CD4-positive, alpha-beta memory T cell (primary cell): ENCODE results near the gene PNKD. TPM values are rescaled to one million over a fixed set of nuclear protein-coding genes. Genes with fewer than 3 reads are reported as not detected.
A peak's percentile ranks its signal among the peaks of the same experiment; 100 is the strongest.
"Not testable (repeated sequence)": the region's sequence is repeated elsewhere in the genome, so short reads cannot be mapped to it uniquely, and the experiment has no call there.

ENCODE experiments used
- CTCF ChIA-PET: fragments of 350-600 bp; sonication (Branson Sonifier 250); formaldehyde crosslinking; loops from one replicate; lab custom pipeline; 2021; ENCODE audit warnings: inconsistent platforms; ENCODE audit not compliant: partially characterized antibody; lab: Charles Lee
- POLR2A ChIA-PET: fragments of 350-600 bp; sonication (Branson Sonifier 250); formaldehyde crosslinking; loops from one replicate; lab custom pipeline; 2021; ENCODE audit not compliant: partially characterized antibody; lab: Charles Lee
- DNase-seq, 5 donors: peaks; one replicate each; pipeline versions ENCODE4 v3.0.0 to v3.0.0-alpha.2; 2020 to 2022; ENCODE audit warnings: mixed read lengths in 1 of 5
- H3K27ac ChIP-seq: one replicate; pipeline ENCODE4 v1.7.0; 2013; ENCODE audit warnings: low read depth, low read length
- H3K27me3 ChIP-seq: 2 replicates; pipeline ENCODE4 v1.7.0; 2013; ENCODE audit warnings: mild to moderate bottlenecking, low read length, moderate library complexity; ENCODE audit not compliant: insufficient read depth
- H3K36me3 ChIP-seq: 2 replicates; pipeline ENCODE4 v1.7.0; 2013; ENCODE audit warnings: mild to moderate bottlenecking, low read length, moderate library complexity; ENCODE audit not compliant: insufficient read depth
- H3K4me1 ChIP-seq: 2 replicates; pipeline ENCODE4 v1.7.0; 2013; ENCODE audit warnings: mild to moderate bottlenecking, low read length, moderate library complexity; ENCODE audit not compliant: insufficient read depth
- H3K4me3 ChIP-seq, 2 donors: one replicate each; pipeline ENCODE4 v1.7.0; 2013; ENCODE audit warnings: low read length in 2 of 2, mild to moderate bottlenecking in 1 of 2
- H3K9me3 ChIP-seq, 2 donors: one replicate each; pipeline ENCODE4 v1.7.0; 2013; ENCODE audit warnings: low read length in 2 of 2, control low read depth in 1 of 2; ENCODE audit not compliant: control insufficient read depth in 1 of 2
- H3K27ac Mint-ChIP-seq, 7 donors: one replicate each; pipeline ENCODE4 v1.8.0; 2020 to 2021; ENCODE audit warnings: mixed read lengths in 7 of 7, mild to moderate bottlenecking in 6 of 7, inconsistent platforms in 3 of 7, moderate library complexity in 3 of 7
- H3K27me3 Mint-ChIP-seq, 2 donors: one replicate each; pipeline ENCODE4 v1.8.0; 2020 to 2021; ENCODE audit warnings: mixed read lengths in 2 of 2
- H3K36me3 Mint-ChIP-seq, 2 donors: one replicate each; pipeline ENCODE4 v1.8.0; 2020 to 2021; ENCODE audit warnings: mixed read lengths in 2 of 2, inconsistent platforms in 1 of 2, mild to moderate bottlenecking in 1 of 2
- H3K4me1 Mint-ChIP-seq, 4 donors: one replicate each; pipeline ENCODE4 v1.8.0; 2020 to 2021; ENCODE audit warnings: mixed read lengths in 4 of 4, mild to moderate bottlenecking in 1 of 4
- H3K4me3 Mint-ChIP-seq, 8 donors: one replicate each; pipeline ENCODE4 v1.8.0; 2020 to 2021; ENCODE audit warnings: mixed read lengths in 8 of 8, mild to moderate bottlenecking in 7 of 8, moderate library complexity in 6 of 8, inconsistent platforms in 3 of 8
- H3K9me3 Mint-ChIP-seq, 8 donors: one replicate each; pipeline ENCODE4 v1.8.0; 2020 to 2021; ENCODE audit warnings: mixed read lengths in 8 of 8, mild to moderate bottlenecking in 5 of 8, inconsistent platforms in 3 of 8, moderate library complexity in 1 of 8
- intact Hi-C: fragments of 100-400 bp; cut with micrococcal nuclease; formaldehyde crosslinking; loops from one replicate; pipeline ENCODE4 v1.15.1; 2023
- polyA plus RNA-seq, 2 donors: library from polyadenylated mRNA; unstranded; fragments of 300-500 nt; fragmentation: Illumina TruSeq; gene quantifications; one replicate each; pipeline ENCODE4 v1.2.3, GENCODE V29; 2021
- total RNA-seq, 2 experiments: library from RNA; stranded (reverse); gene quantifications; one replicate each; pipeline ENCODE4 v1.2.3, GENCODE V29; 2021

Gene PNKD
- total and polyA plus RNA-seq, 4 experiments from 2014 or later, result 31.1 to 101 (median 59.0) TPM

GRCh38 chr2:218270721-218271486 lies 585 bp downstream of the PNKD start:
- peaks cover 33 to 60% (median 46%) of the 10 kb centered on the region in 4 donors for H3K4me1 Mint-ChIP-seq
- H3K36me3 ChIP-seq, result peaks cover 42% of the 10 kb centered on the region
- no peaks in the 10 kb centered on the region for H3K27me3 Mint-ChIP-seq
- CTCF ChIA-PET, result interaction anchor here (0.8 to 7.5 kb wide), 30 partner anchors 9 to 577 kb away, joined by 3 to 446 read pairs (median 6); partner anchors contain the start of genes CATIP and TMBIM1
- peak overlapping the region; percentile 87 to 96 (median 93) for H3K27ac Mint-ChIP-seq
- no peaks in the 10 kb centered on the region for H3K27me3 ChIP-seq
- DNase-seq, result no peak
- H3K4me3 Mint-ChIP-seq, result peak overlapping the region; percentile 87 to 96 (median 94)
- peaks cover 34% of the 10 kb centered on the region for H3K4me1 ChIP-seq
- H3K36me3 Mint-ChIP-seq, result peaks cover 35 to 59% of the 10 kb centered on the region in 2 donors
- intact Hi-C loops, result loop anchor here (1.0 to 5.0 kb wide), 10 partner anchors 15 to 1116 kb away; partner anchors contain the start of genes ARPC2, BCS1L, CNOT9 and DNPEP
- H3K27ac ChIP-seq, result peak overlapping the region; percentile 51
- no peaks in the 10 kb centered on the region for H3K9me3 Mint-ChIP-seq
- POLR2A ChIA-PET, result interaction anchor here (0.8 to 9.5 kb wide), 25 partner anchors 13 to 906 kb away, joined by 3 to 188 read pairs (median 5); partner anchors contain the start of genes ARPC2, BCS1L, CATIP and CNPPD1
- no peaks in the 10 kb centered on the region for H3K9me3 ChIP-seq
- H3K4me3 ChIP-seq, result peak overlapping the region; percentile 71 to 79

GRCh38 chr2:218271487-218271797 lies 1.1 kb downstream of the PNKD start:
- Mint-ChIP-seq H3K36me3 (peaks cover 36 to 62% of the 10 kb centered on the region in 2 donors), H3K4me1 (peaks cover 31 to 60% (median 43%) of the 10 kb centered on the region in 4 donors), H3K9me3 (no peaks in the 10 kb centered on the region), H3K4me3 (peak overlapping the region; percentile 67 to 95 (median 92)), H3K27me3 (no peaks in the 10 kb centered on the region), H3K27ac (peak overlapping the region; percentile 18 to 96 (median 89))
- Histone ChIP-seq H3K4me3 (peak overlapping the region in 1 of 2 donors; percentile 79), H3K36me3 (peaks cover 42% of the 10 kb centered on the region), H3K4me1 (peaks cover 34% of the 10 kb centered on the region), H3K27ac (peak overlapping the region; percentile 51), H3K9me3 (no peaks in the 10 kb centered on the region), H3K27me3 (no peaks in the 10 kb centered on the region)
- intact Hi-C loops, result loop anchor here (2.0 to 5.0 kb wide), 2 partner anchors 387 to 1116 kb away; partner anchors contain the start of genes BCS1L, DNPEP and ZNF142
- ChIA-PET POLR2A (interaction anchor here (0.8 to 9.5 kb wide), 10 partner anchors 13 to 134 kb away, joined by 3 to 188 read pairs (median 14); partner anchors contain the start of genes ARPC2, CTDSP1 and TMBIM1), CTCF (interaction anchor here (0.9 to 7.5 kb wide), 22 partner anchors 9 to 577 kb away, joined by 3 to 446 read pairs (median 7); partner anchors contain the start of genes CATIP and TMBIM1)
- no peak for DNase-seq

GRCh38 chr2:218271865-218272530 lies 1.7 kb downstream of the PNKD start:
- no peaks in the 10 kb centered on the region for H3K27me3 Mint-ChIP-seq
- peaks cover 30 to 57% (median 42%) of the 10 kb centered on the region in 4 donors for H3K4me1 Mint-ChIP-seq
- Histone ChIP-seq H3K36me3 (peaks cover 42% of the 10 kb centered on the region), H3K9me3 (no peaks in the 10 kb centered on the region), H3K27me3 (no peaks in the 10 kb centered on the region), H3K27ac (peak overlapping the region; percentile 51), H3K4me1 (peaks cover 34% of the 10 kb centered on the region), H3K4me3 (no peak overlapping the region)
- H3K36me3 Mint-ChIP-seq, result peaks cover 38 to 64% of the 10 kb centered on the region in 2 donors
- H3K27ac Mint-ChIP-seq, result peak overlapping the region; percentile 18 to 96 (median 89)
- H3K9me3 Mint-ChIP-seq, result no peaks in the 10 kb centered on the region
- POLR2A ChIA-PET, result interaction anchor here (0.6 to 9.5 kb wide), 11 partner anchors 13 to 133 kb away, joined by 3 to 188 read pairs (median 12); partner anchors contain the start of genes ARPC2, CATIP, CTDSP1 and TMBIM1
- CTCF ChIA-PET, result interaction anchor here (0.5 to 7.5 kb wide), 24 partner anchors 10 to 996 kb away, joined by 3 to 446 read pairs (median 6); partner anchors contain the start of genes CATIP, CTDSP1 and TMBIM1
- H3K4me3 Mint-ChIP-seq, result peak overlapping the region; percentile 50 to 95 (median 92)
- intact Hi-C loops, result loop anchor here (1.0 to 5.0 kb wide), 6 partner anchors 29 to 1115 kb away; partner anchors contain the start of genes BCS1L, CATIP, DNPEP and ZNF142
- no peak for DNase-seq

GRCh38 chr2:218272531-218273212 lies 2.4 kb downstream of the PNKD start:
- intact Hi-C loops, result loop anchor here (1.0 to 5.0 kb wide), 5 partner anchors 29 to 1115 kb away; partner anchors contain the start of genes CATIP and DNPEP
- H3K4me3 Mint-ChIP-seq, result peak overlapping the region in 5 of 8 donors; percentile 10 to 94 (median 54)
- H3K4me1 Mint-ChIP-seq, result peaks cover 26 to 50% (median 39%) of the 10 kb centered on the region in 4 donors
- H3K27me3 Mint-ChIP-seq, result no peaks in the 10 kb centered on the region
- H3K27ac ChIP-seq, result peak overlapping the region; percentile 51
- H3K9me3 ChIP-seq, result no peaks in the 10 kb centered on the region
- DNase-seq, result peak; percentile 77 to 82 (median 78)
- peaks cover 42% of the 10 kb centered on the region for H3K36me3 ChIP-seq
- peaks cover 34% of the 10 kb centered on the region for H3K4me1 ChIP-seq
- peaks cover 37 to 64% of the 10 kb centered on the region in 2 donors for H3K36me3 Mint-ChIP-seq
- CTCF ChIA-PET, result interaction anchor here (0.5 to 7.5 kb wide), 29 partner anchors 10 to 995 kb away, joined by 3 to 446 read pairs (median 5); partner anchors contain the start of genes ARPC2, CATIP, CTDSP1 and TMBIM1
- no peaks in the 10 kb centered on the region for H3K9me3 Mint-ChIP-seq
- no peak overlapping the region for H3K4me3 ChIP-seq
- POLR2A ChIA-PET, result interaction anchor here (0.6 to 9.5 kb wide), 9 partner anchors 12 to 133 kb away, joined by 3 to 188 read pairs (median 17); partner anchors contain the start of genes ARPC2, CATIP, CTDSP1 and TMBIM1
- H3K27ac Mint-ChIP-seq, result peak overlapping the region; percentile 73 to 95 (median 82)
- H3K27me3 ChIP-seq, result no peaks in the 10 kb centered on the region

GRCh38 chr2:218273214-218273907 lies 3.0 kb downstream of the PNKD start:
- H3K9me3 Mint-ChIP-seq, H3K27me3 ChIP-seq, H3K4me3 ChIP-seq, H3K27me3 Mint-ChIP-seq, H3K27ac ChIP-seq, H3K9me3 ChIP-seq, DNase-seq: not testable (repeated sequence)
- Mint-ChIP-seq H3K27ac (peak overlapping the region in 6 of 7 donors; percentile 65 to 92 (median 78)), H3K4me3 (peak overlapping the region in 1 of 8 donors; percentile 12), H3K36me3 (peaks cover 40 to 70% of the 10 kb centered on the region in 2 donors), H3K4me1 (peaks cover 26 to 50% (median 38%) of the 10 kb centered on the region in 4 donors)
- ChIA-PET POLR2A (interaction anchor here (1.2 to 9.5 kb wide), 6 partner anchors 11 to 126 kb away, joined by 3 to 188 read pairs (median 44); partner anchors contain the start of genes CATIP, CTDSP1 and TMBIM1), CTCF (interaction anchor here (0.7 to 7.5 kb wide), 20 partner anchors 15 to 575 kb away, joined by 3 to 446 read pairs (median 6); partner anchors contain the start of genes ARPC2, CATIP, CTDSP1 and TMBIM1)
- peaks cover 49% of the 10 kb centered on the region for H3K36me3 ChIP-seq
- intact Hi-C loops, result loop anchor here (5.0 kb wide), 1 partner anchor 1114 kb away; the partner anchor contains the start of gene DNPEP
- H3K4me1 ChIP-seq, result peaks cover 34% of the 10 kb centered on the region
